Gastroesophageal sphincter (tissue), 3 donors: ENCODE measurements around the gene SPATA25.

Experiments
- CTCF ChIP-seq, 4 experiments: fragments of 200-600 bp in 2 of 4; fragments of 450-650 bp in 2 of 4; sonication (generic) in 1 of 4; IDR thresholded peaks; one replicate each; pipeline ENCODE4 v1.5.1; 2017 to 2019; ENCODE audit warnings: antibody characterized with exemption in 4 of 4, mild to moderate bottlenecking in 2 of 4, moderate library complexity in 2 of 4
- EP300 ChIP-seq: sonication (generic); formaldehyde crosslinking; IDR thresholded peaks from one replicate; pipeline ENCODE4 v1.6.1; 2017; ENCODE audit warnings: antibody characterized with exemption, mild to moderate bottlenecking
- POLR2A ChIP-seq, 2 donors: fragments of 450-650 bp; IDR thresholded peaks; one replicate each; pipeline ENCODE4 v1.6.1; 2017; ENCODE audit warnings: antibody characterized with exemption in 2 of 2, mild to moderate bottlenecking in 2 of 2, moderate library complexity in 1 of 2
- POLR2AphosphoS5 ChIP-seq: sonication (generic); formaldehyde crosslinking; IDR thresholded peaks from one replicate; pipeline ENCODE4 v1.6.1; 2017; ENCODE audit warnings: antibody characterized with exemption

- TF ChIP-seq CTCF (IDR thresholded peaks at IDR 0.05) (no peak), POLR2A (IDR thresholded peaks at IDR 0.05) (no peak), POLR2AphosphoS5 (no peak), EP300 (no peak)
Observed at GRCh38 chr20:45867819-45868176, 19.6 kb downstream of the SPATA25 start.
